ENCODE measurements around the gene CRYZL1.

DNA sequence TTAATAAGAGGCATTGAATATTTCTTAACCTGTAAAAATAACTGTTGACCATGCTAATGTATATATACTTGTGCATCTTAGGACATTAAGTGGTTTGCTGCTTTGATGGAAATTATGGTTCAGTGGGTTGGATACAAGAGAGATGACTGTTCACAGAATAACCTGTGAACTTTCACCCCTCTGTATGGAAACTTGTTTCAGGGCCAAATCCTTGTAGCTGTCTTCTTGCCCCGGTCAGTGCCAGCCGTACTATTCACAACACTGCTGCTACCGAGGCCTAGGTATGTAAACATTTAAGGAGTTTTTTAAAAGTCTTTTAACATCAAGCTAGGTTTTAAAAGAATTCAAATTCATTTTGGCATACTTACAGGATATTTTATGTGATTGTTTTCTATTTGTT, 69.2 kb downstream of the CRYZL1 start:
- TF ChIP-seq, protein P1, sequence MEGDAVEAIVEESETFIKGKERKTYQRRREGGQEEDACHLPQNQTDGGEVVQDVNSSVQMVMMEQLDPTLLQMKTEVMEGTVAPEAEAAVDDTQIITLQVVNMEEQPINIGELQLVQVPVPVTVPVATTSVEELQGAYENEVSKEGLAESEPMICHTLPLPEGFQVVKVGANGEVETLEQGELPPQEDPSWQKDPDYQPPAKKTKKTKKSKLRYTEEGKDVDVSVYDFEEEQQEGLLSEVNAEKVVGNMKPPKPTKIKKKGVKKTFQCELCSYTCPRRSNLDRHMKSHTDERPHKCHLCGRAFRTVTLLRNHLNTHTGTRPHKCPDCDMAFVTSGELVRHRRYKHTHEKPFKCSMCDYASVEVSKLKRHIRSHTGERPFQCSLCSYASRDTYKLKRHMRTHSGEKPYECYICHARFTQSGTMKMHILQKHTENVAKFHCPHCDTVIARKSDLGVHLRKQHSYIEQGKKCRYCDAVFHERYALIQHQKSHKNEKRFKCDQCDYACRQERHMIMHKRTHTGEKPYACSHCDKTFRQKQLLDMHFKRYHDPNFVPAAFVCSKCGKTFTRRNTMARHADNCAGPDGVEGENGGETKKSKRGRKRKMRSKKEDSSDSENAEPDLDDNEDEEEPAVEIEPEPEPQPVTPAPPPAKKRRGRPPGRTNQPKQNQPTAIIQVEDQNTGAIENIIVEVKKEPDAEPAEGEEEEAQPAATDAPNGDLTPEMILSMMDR (IDR thresholded peaks at IDR 0.05; ENCODE audit: insufficient read depth, low read depth, low read length): no peak
- TF ChIP-seq EZH2 (IDR thresholded peaks at IDR 0.05; ENCODE audit: insufficient read depth, low read length): no peak
